Measurements from ENCODE around the gene TICRR. TPM values are rescaled to one million over a fixed set of nuclear protein-coding genes. Genes with fewer than 3 reads are reported as not detected.

TICRR gene
- total RNA-seq, 1 experiment from 2014 or later: 37.4 TPM

GRCh38 chr15:89677381-89677780 is 102.1 kb downstream of the TICRR start:
- H3K4me1 Mint-ChIP-seq: no peaks in the 10 kb centered on the region; the same call in 1 of the 2 replicates
- CTCF ChIA-PET: interaction anchor here (1.0 kb wide), 1 partner anchor 30 kb away, joined by 3 read pairs; no protein-coding TSS in a partner anchor
- POLR2A ChIA-PET: no interaction called here
- no peak overlapping the region for H3K4me3 Mint-ChIP-seq
- H3K36me3 Mint-ChIP-seq: no peaks in the 10 kb centered on the region
- H3K27ac Mint-ChIP-seq: no peak overlapping the region
- ATAC-seq (no peak), DNase-seq (ENCODE audit: low spot score) (no peak)
- no peaks in the 10 kb centered on the region for H3K9me3 Mint-ChIP-seq
- no peak for TF ChIP-seq ARID4B (CRISPR knock-in tag; IDR thresholded peaks at IDR 0.05; ENCODE audit: borderline replicate concordance)
- TF ChIP-seq STAT6 (CRISPR knock-in tag; conservative IDR thresholded peaks at IDR 0.05; ENCODE audit: low read depth): no peak
- TF ChIP-seq GABPB1 (CRISPR knock-in tag; IDR thresholded peaks at IDR 0.05): no peak
- no peak for TF ChIP-seq FOXK1 (CRISPR knock-in tag; IDR thresholded peaks at IDR 0.05)
- no peak for TF ChIP-seq ZNF121 (CRISPR knock-in tag; IDR thresholded peaks at IDR 0.05)
- TF ChIP-seq USF2 (CRISPR knock-in tag; IDR thresholded peaks at IDR 0.05): no peak
- no peak for TF ChIP-seq CBFB (CRISPR knock-in tag; IDR thresholded peaks at IDR 0.05; ENCODE audit: low read depth)
- no peak for TF ChIP-seq ATF2 (CRISPR knock-in tag; IDR thresholded peaks at IDR 0.05; ENCODE audit: borderline replicate concordance, low read depth)
- TF ChIP-seq ZNF281 (CRISPR knock-in tag; IDR thresholded peaks at IDR 0.05): no peak
- no peak for TF ChIP-seq RELA (CRISPR knock-in tag; IDR thresholded peaks at IDR 0.05; ENCODE audit: borderline replicate concordance)
- TF ChIP-seq JUN (CRISPR knock-in tag; IDR thresholded peaks at IDR 0.05): no peak
- no peak for TF ChIP-seq ZNF317 (CRISPR knock-in tag; IDR thresholded peaks at IDR 0.05; ENCODE audit: borderline replicate concordance, low read depth)
- TF ChIP-seq PREB (CRISPR knock-in tag; IDR thresholded peaks at IDR 0.05; ENCODE audit: borderline replicate concordance): no peak
- TF ChIP-seq RORB (CRISPR knock-in tag; IDR thresholded peaks at IDR 0.05): no peak
- TF ChIP-seq ZNF416 (CRISPR knock-in tag; IDR thresholded peaks at IDR 0.05): no peak
- no peak for TF ChIP-seq USF1 (CRISPR knock-in tag; IDR thresholded peaks at IDR 0.05)
- no peaks in the 10 kb centered on the region for H3K27me3 Mint-ChIP-seq (ENCODE audit: low read depth)

Measured in WTC11 (cell line).